Stimulated activated CD8-positive, alpha-beta memory T cell treated with anti-CD3 and anti-CD28 coated beads, Interleukin-15, amount 100 ng/mL, for 24 hours (primary cell): ENCODE data around the gene RAB7A.
A peak's percentile ranks its signal among the peaks of the same experiment; 100 is the strongest.

Source experiments
- DNase-seq: peaks from one replicate; pipeline ENCODE4 v3.0.0-alpha.2; 2020; ENCODE audit warnings: low read depth

RAB7A gene

DNA sequence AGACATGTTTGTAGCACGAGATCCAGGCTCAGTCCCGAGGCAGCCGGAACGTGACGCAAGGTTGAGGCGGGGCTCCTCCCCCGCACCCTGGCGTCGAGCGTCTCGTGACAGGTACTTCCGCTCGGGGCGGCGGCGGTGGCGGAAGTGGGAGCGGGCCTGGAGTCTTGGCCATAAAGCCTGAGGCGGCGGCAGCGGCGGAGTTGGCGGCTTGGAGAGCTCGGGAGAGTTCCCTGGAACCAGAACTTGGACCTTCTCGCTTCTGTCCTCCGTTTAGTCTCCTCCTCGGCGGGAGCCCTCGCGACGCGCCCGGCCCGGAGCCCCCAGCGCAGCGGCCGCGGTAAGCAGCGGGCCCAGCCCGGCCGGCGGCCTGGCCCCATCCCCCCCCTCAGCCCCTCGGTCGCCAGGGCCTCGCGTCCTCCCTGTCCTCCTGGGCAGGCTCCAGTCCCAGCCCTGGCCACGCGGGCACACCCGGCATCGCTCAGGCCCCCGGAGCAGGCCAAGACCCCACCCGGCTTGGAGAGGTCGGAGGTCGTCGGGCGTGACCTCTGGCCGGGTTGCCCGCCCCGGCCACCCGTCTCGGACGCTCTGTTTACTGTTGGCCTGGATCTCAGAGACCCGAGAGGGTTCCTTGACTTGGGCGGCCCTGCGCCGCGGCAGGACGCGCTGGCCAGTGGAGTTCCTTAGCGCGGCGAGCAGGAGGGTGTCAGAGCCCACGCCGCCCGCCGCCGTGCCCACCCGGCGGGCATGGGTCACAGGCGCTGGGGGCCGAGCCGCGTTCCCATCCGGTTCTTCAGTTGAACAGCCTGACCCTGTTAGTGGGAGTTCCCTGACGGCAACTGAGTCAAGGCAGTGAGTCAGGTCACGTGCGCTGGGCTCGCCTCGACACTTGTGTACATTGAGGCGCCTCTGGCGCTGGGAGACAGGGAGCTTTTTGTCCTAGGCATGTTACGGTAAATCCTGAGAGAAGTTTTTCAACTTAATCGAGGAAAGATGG, at the start of gene RAB7A:
TSS of gene RAB7A (plus strand) at position 161 of the 994 bp plus-strand sequence. CDS start 69,185 bp downstream, outside the sequence.
- peak; percentile 88 for DNase-seq

DNA sequence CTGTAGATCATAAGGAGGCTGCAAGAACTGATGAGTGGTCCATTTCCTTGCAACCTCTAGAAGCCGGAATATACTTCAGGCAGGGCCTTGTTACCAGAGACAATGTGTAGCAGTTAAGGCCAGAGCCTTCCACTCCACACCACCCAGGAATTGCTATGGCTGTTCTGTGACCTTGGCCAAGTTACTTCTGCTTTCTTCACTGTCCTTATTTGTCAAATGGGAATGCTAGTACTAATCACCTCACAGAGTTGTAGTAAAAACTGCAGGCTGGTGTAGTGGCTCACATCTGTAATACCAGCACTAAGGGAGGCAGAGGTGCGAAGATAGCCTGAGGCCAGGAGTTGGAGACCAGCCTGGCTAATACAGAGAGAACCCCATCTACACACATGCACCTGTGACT, 46.6 kb upstream of the RAB7A start:
- no peak for DNase-seq

DNA sequence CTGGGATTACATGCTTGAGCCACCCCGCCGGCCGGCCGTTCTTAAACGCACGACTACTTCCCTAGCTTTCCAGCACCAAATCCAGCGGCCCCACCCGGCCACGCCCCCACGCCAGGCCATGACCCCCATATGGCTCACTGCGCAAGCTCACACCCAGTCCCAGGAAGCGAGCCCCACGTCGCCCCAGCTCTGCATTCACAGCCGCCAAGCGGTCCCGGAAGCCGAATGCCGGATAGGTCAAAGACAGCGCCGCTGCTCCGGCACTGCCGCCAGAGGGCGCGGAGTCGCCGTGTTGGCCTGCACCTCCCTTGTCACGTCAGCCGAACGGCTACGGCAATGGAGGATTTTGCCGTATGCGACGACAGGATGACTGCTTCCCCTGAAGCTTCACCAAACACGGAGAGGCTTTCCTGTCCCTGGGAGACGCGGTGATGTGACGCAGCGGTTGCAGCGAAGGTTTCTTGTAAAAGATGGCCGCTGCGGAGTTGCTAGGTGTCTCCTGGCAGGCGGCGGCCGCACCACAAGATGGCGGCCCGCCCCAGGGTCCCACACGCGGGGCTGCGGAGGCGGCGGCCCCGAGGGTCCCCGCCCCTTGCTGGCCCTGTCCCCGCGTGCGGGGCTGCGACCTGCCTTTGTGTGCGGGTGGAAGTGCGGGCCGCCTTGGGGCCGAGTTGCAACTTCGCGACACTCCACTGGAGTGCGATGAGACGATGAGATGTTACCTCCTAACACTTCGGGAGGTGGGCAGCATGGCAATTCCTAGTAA, 45.2 kb upstream of the RAB7A start:
- DNase-seq: peak; percentile 90

DNA sequence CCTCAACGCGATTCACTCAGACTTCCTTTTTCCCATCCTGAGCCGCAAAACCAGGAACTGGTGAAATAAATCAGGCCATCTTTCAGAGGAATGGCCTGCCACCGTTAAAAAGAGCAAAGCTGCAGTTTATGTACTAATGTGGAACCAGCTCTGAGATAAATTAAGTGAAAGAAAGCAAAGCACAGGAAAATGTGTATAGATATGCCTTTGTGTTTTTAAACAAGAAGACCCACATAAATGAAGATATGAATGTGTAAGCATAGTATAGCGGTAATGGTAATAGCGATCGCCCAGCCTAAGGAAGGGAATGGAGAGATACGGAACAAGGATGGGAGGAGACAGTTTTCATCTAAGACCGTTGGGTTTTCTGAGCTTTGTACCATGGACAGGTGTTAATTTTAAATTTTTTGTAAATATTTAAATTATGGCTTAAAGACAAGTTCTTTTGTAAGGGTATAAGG, 44.6 kb upstream of the RAB7A start:
- no peak for DNase-seq

DNA sequence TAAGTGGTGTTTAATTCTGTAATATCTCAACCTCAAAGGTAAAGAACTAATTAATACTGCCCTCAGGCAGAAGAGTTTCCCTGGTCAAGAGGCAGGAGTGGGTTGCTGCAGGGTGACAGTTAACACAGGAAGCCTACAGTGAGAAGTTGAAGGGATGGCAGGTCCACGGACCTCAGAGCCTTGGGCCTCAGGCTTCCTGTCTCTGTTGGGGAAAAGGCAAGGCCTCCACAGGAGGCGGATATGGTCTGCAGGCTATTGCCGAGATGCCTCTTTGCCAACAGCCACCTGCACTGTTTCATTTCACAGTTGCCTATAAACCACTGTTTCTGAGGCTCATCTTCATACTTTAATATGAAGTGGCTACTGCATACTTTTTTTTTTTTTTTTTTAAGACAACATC, 42.0 kb upstream of the RAB7A start:
- DNase-seq: no peak

DNA sequence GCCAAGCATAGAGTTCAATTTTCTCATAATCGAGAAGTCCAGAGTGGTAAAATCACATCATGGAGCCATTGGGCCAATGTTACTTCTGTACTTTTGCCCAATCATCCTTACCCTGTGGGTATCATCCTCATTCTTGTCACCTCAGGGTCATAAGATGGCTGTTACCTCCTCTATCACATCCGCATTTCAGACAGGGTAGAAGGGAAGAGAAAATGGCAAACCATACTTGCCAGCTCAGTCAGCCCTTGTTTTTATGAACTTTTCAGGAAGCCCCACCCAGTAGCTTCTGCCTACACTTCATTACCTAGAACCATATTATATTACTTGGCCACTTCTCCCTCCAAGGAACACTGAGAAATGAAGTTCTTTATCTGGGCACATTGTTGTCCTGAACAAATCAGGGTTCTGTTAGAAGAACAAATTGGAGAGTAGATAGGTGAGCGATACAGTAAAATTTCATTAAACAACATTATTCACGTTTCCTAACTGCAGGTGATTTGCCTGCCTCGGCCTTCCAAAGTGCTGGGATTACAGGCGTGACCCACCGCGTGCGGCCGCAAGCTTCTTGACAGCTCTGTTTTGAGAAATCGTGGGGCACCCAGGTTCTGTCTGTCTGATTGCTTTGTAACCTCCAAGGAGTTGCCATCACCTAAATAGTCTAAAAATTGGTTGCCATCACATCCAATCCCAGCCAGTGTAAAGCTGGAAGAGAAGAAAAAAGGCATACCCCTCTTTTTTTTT, 40.8 kb upstream of the RAB7A start:
- DNase-seq: no peak

DNA sequence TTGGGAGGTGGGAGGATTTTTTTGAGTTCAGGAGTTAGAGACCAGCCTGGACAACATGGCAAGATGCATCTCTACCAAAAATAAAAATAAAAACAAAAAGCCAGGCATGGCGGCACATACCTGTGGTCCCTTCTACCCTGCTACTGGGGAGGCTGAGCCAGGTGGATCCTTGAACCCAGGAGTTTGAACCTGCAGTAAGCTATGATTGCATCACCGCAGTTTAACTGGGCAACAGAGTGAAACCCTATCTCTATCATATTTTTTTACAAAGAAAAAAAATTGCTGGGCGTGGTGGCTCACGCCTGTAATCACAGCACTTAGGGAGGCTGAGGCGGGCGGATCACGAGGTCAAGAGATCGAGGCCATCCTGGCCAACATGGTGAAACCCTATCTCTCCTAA, 39.5 kb upstream of the RAB7A start:
- no peak for DNase-seq

DNA sequence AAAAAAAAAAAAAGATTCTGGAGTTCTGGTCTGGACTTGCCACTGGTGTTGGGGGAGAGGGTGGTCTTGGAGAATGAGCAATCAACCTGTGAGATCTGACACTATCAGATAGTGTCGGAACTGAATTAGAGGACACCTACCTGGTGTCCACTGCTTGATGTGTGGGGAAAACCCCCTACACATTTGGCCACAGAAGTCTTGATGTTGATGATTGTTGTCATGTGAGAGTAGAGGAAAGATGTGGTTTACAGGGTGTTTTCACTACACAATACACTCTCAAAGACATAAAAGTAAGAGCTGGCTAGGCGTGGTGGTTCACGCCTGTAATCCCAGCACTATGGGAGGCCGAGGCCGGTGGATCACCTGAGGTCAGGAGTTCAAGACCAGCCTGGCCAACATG, 36.9 kb upstream of the RAB7A start:
- DNase-seq: no peak

DNA sequence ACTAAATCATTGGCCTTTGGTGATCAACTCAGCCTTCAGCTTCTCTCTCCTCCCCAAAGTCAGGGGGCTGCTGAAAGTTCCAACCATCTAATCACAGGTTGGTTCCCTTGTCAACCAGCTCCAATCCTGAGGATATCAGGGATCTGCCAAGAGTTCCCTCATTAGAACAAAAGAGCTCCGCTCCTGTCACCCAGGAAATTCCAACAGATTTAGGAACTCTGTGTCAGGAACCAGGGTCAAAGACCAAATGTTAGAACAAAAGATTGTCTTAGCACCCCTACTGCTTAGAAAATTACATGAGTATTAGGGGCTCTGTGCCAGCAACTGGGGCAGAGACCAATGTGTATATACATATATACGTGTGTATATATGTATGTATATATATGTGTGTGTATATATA, 32.3 kb upstream of the RAB7A start:
- DNase-seq: no peak

DNA sequence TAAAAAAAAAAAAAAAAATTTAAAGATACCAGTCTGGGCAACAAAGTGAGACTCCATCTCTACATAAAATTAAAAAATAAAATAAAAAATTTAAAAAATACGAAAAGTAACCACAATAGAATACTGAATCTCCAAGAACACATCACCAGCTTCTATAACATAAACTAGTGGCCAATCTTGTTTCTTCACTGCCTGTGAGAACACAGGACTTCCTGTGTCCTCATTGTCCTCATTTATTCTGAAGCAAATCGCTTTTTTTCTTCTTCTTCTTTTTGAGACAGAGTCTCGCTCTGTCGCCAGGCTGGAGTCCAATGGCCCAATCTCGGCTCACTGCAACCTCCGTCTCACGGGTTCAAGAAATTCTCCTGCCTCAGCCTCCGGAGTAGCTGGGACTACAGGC, 28.6 kb upstream of the RAB7A start:
- no peak for DNase-seq

DNA sequence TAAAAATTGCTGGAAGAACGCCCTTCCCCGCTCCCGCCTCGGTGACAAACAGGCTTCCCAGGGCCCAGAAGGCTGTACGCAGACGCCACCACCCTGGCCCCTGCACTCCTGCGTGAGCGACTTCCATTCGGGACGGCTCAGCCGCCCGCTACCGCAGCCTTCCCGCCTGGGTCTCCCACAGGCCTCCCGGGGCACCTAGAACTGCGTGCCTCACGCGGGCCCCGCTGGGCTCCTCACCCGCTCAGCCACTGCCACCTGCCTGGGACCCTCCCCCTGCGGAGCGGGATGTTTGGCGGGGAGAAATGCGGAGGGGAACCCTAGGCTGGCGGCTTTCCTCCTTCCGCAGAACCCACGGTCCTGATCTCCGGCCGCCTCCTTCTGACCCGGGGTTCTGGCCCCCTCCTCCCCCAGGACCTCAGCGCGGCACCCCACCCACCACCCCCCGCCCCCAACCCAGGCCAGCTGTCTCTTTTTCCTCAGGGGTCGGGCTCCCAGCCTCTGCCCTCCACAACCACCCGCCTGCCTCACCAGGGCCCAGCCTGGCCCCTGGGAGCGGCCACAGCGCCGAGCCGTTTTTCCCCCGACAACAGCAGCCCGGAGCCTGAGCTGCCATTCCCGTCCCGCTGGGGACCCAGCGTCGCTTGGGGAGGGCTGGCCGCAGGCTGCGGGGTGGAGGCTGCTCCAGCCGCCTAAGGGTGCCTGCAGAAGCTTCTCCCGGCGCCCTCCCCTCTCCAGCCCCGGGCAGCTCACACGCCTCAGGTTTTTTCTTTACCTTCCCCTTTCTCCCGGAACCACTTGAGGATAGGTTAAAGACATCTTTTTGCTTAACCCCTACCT, 27.6 kb upstream of the RAB7A start:
- DNase-seq: no peak

DNA sequence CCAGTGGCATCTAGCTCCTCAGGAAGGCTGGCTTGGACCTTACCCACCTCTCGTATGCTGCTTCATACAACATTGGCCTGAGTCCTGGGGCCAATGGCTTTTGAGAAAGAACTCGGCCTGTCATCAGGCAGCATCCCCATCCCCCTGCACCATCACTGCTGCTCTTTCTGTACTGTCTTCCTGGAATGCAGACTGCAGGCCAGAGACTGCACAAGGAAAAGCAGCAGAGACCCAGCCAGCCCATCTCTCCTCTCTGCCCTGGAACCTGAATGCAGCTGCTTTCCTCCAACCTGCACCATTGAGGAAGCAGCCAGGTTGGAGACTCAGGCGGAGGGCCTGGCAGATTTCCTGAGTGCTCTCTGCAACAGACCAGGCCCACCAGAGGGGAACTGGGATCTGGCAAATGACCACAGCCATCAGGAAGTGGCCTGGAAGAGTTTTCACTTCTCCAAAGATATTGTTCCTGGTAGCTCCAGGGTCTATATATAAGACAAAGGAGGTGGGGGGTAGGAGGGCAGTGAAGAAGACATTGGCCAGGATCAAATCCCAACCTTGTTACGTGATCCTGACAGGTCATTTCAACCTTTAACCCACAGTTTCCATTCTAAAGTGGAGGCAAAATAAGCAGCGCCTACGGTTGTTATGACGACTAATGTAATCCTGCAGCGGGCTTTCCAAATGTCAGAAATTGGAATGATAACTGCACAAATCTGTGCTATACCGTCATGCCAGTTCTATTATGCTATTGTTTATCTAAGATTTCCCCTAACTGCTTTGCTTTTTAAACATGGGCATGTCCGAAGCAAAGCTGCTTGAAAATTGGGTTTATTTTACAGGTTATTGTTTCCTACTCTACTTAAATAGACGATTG, 24.4 kb upstream of the RAB7A start:
- DNase-seq: no peak

DNA sequence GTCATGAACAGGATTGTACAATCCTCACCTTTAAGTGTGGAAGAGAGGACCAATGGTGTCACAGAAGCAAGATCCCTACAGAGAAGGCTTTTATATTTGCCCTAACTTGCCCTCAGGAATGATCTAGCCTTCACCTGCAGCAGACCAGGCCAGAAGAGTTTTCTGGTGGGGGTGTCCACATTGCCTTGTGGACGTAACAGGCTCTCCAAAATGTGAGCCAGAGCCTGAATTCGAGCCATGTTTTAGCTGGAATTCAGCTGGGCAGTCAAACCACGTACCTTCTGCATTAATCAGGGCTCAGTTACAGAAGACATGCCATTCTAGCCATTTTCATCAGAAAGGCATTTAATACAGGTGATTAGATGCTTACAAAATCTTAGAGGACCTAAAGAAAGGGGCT, 23.6 kb upstream of the RAB7A start:
- DNase-seq: no peak

DNA sequence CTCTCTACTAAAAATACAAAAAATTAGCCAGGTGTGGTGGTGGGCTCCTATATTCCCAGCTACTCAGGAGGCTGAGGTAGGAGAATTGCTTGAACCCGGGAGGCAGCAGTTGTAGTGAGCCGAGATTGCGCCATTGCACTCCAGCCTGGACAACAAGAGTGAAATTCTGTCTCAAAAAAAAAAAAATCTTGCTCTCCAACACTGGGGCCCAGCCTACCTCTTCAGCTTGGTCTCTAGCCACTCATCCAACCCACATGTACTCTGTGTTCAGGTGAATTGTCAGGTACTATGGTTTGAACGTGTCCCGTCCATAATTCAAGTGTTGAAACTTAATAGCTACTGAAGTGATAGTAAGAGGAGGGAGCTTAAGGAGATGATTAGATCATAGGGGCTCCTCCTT, 22.4 kb upstream of the RAB7A start:
- no peak for DNase-seq

DNA sequence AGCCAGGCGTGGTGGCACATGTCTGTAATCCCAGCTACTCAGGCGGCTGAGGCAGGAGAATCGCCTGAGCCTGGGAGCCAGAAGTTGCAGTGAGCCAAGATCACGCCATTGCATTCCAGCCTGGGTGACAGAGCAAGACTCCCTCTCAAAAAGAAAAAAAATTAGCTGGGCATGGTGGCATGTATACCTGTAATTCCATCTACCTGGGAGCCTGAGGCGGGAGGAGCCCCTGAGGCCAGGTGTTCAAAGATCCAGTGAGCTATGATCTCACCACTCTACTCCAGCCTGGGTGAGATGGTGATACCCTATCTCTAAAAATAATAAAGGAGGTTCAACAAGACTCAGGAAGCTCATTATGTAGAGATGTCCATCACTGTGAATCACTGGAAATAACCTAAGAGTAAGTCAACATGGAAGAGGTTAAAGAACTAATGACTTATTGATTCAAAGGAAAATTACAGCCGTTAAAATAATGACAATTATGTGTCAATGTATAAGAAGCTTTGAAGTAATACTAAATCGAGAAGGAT, 19.8 kb upstream of the RAB7A start:
- DNase-seq: no peak

DNA sequence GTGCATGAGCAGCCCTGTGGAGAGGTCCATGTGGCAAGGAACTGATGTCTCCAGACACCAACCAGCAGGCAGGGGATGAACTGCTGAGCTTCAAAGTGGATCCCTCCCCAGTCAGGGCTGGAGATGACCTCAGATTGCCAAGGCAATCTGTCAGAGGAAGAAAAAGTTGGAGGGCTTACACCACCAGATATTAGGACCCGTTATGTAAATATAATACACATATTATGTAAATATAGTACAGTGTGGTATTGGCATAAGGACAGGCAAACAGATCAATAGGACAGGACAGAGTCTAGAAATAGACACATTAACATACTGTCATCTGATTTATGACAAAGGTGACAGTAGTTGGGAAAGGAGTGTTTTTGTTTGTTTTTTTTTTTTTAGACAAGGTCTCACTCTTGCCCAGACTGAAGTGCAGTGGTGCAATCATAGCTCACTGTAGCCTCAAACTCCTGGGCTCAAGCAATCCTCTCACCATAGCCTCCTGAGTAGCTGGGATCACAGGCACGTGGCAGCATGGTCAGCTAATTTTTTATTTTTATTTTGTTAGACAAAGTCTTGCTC, 18.0 kb upstream of the RAB7A start:
- no peak for DNase-seq

DNA sequence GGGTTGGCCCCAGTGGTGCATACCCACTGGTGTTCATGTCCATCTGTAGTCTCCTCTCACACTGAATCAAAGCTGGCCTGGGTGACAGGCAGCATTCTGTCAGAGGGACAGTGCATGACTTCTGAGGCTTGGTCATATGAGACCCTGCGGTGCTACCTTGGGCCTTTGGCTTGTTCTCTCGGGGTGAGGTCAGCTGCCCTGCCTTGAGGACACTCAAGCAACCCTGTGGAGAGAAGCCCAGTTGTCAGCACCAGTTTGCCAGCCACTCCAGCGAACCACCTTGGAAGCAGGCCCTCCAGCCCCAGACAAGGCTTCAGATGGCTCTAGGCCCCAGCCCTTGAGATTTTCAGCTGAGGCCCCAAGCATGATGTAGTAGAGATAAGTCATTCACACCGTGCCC, 16.9 kb upstream of the RAB7A start:
- DNase-seq: no peak

DNA sequence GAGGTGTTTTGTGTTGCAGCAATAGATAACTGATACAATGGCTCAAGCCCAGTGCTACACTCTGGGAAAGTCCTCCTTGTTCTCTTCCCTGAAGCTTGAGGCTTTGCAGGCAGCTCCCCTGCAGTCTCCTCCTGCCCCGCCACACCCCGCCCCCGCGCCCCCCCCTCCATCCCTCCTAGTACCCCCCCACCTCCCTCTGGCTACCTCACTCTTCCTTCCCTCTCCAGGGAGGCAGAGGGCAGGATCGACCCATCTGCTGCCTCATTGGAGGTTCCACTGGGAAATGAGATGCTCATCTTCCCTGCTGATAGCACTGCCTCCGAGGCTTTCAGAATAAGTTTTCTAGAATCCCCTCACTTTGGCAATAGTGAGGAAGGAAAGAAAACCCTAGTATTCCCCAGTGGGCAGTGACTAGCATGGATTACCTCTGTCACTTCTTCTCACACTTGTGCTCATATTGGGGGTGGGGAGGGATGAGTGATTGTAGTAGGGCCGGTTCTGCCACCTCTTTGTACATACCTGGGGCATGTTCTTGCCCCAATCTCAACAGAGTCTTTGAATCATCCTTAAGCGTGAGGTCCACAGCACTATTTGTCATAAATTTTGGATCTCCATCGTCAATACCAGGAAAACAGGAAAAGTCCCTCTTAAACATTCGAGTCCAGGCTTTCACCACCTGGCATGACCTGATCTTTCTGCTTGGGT, 16.3 kb upstream of the RAB7A start:
- DNase-seq: no peak

DNA sequence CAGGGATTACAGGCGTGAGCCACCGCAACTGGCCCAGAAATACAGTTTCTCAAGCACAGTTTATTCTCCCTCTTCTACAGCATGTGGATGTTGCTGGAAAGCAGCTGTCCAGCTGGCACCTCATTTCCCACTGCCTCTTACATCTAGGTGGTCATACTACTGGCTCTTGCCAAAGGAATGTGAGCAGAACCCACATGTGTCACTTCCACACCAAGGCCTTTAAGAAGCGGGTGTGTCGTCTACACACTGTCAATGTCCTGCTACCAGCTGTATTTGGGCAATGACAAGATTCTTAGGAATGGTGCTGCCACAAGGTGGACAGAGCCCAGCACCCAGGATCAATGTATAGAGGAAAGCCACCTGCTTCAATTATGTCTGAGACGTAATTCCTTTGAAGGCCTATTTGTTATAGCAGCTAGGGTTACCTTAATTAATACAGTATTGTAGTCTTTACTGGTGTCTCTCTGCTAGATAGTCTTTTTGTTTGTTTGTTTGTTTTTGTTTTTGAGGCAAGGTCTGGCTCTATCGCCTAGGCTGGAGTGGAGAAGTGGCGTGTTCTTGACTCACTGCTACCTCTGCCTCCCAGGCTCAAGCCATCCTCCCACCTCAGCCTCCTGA, 15.1 kb upstream of the RAB7A start:
- DNase-seq: no peak
